GM12878 (cell line): ENCODE data around the gene TAF10.

Source experiments
- CEBPB ChIP-seq, 2 experiments: fragments of 150-350 bp in 1 of 2; IDR thresholded peaks; 2 replicates each; pipeline ENCODE4 v1.6.1; 2012 to 2014; ENCODE audit warnings: low read depth in 2 of 2, low read length in 2 of 2, borderline replicate concordance in 1 of 2, inconsistent platforms in 1 of 2
- CTCF ChIP-seq, 3 experiments: IDR thresholded peaks in 2 of 3; conservative IDR thresholded peaks in 1 of 3; 2 replicates each; pipeline ENCODE4 v1.5.1; 2011; ENCODE audit warnings: low read depth in 3 of 3, low read length in 3 of 3, mild to moderate bottlenecking in 3 of 3, control low read depth in 2 of 3, moderate library complexity in 2 of 3, inconsistent platforms in 1 of 3, mixed read lengths in 1 of 3; ENCODE audit not compliant: control insufficient read depth in 2 of 3, insufficient read depth in 1 of 3; ENCODE audit errors: extremely low read depth in 1 of 3
- E4F1 ChIP-seq: fragments of 450-650 bp; IDR thresholded peaks from 2 replicates; pipeline ENCODE4 v1.6.1; 2018; ENCODE audit warnings: borderline replicate concordance, mild to moderate bottlenecking; ENCODE audit not compliant: partially characterized antibody
- GATAD2B ChIP-seq: fragments of 450-650 bp; conservative IDR thresholded peaks from 2 replicates; pipeline ENCODE4 v1.6.1; 2017; ENCODE audit warnings: low read depth, mild to moderate bottlenecking, moderate library complexity
- IKZF2 ChIP-seq, 2 experiments: fragments of 450-650 bp; IDR thresholded peaks; 2 replicates each; pipeline ENCODE4 v1.6.1; 2017; ENCODE audit warnings: mild to moderate bottlenecking in 2 of 2, moderate library complexity in 2 of 2
- POLR2A ChIP-seq: IDR thresholded peaks from 2 replicates; pipeline ENCODE4 v1.6.1; 2011; ENCODE audit warnings: low read depth, mild to moderate bottlenecking, low read length
- REST ChIP-seq: IDR thresholded peaks from 2 replicates; pipeline ENCODE4 v1.6.1; 2012; ENCODE audit warnings: mild to moderate bottlenecking, low read depth, low read length
- RFX5 ChIP-seq: IDR thresholded peaks from 2 replicates; pipeline ENCODE4 v1.6.1; 2011; ENCODE audit warnings: low read depth, low read length, improper control_type of control experiment
- SP1 ChIP-seq: IDR thresholded peaks from one replicate; pipeline ENCODE4 v1.6.1; 2011; ENCODE audit warnings: low read depth, low read length
- SREBF2 ChIP-seq: IDR thresholded peaks from 2 replicates; pipeline ENCODE4 v1.6.1; 2012; ENCODE audit warnings: mild to moderate bottlenecking, low read length
- SUZ12 ChIP-seq: fragments of 200-600 bp; sonication (generic); IDR thresholded peaks from one replicate; pipeline ENCODE4 v1.6.1; 2018; ENCODE audit warnings: antibody characterized with exemption, mild to moderate bottlenecking; ENCODE audit not compliant: unreplicated experiment
- USF2 ChIP-seq: IDR thresholded peaks from 2 replicates; pipeline ENCODE4 v1.6.1; 2011; ENCODE audit warnings: low read depth, low read length, improper control_type of control experiment, borderline replicate concordance

GRCh38 chr11:6569706-6570105 is 42.3 kb downstream of the TAF10 start:
- no peak for TF ChIP-seq SREBF2
- no peak for TF ChIP-seq CTCF (IDR thresholded peaks at IDR 0.05 in 2 of 3, conservative IDR thresholded peaks at IDR 0.05 in 1 of 3; ENCODE audit: control insufficient read depth in 2 of 3, extremely low read depth in 1 of 3, insufficient read depth in 1 of 3, low read depth in 3 of 3, low read length in 3 of 3)
- no peak for TF ChIP-seq E4F1
- TF ChIP-seq SP1 = no peak
- no peak for TF ChIP-seq RFX5
- no peak for TF ChIP-seq CEBPB (IDR thresholded peaks at IDR 0.05; ENCODE audit: borderline replicate concordance in 1 of 2, low read depth in 2 of 2, low read length in 2 of 2)
- TF ChIP-seq USF2 = no peak
- TF ChIP-seq IKZF2 (IDR thresholded peaks at IDR 0.05) = no peak
- no peak for TF ChIP-seq GATAD2B
- no peak for TF ChIP-seq SUZ12
- no peak for TF ChIP-seq REST
- no peak for TF ChIP-seq POLR2A
